Activated naive CD4-positive, alpha-beta T cell treated with anti-CD3 and anti-CD28 coated beads, Interleukin-2, amount 50 U/mL, for 72 hours (primary cell): ENCODE data around the gene TBX1. TPM values are rescaled to one million over a fixed set of nuclear protein-coding genes. Genes with fewer than 3 reads are reported as not detected.

Experiments used
- ATAC-seq, 2 donors: fragments of 150-1000 bp; cut with Tn5 transposase; 2 replicates each; pipeline ENCODE4 v1.10.0; 2021; ENCODE audit warnings: mild to moderate bottlenecking in 2 of 2, moderate library complexity in 2 of 2
- DNase-seq, 2 donors: peaks; one replicate each; pipeline ENCODE4 v3.0.0; 2021 to 2022; ENCODE audit warnings: low spot score in 2 of 2
- H3K27ac Mint-ChIP-seq, 2 donors: one replicate each; pipeline ENCODE4 v1.8.0; 2022; ENCODE audit warnings: mild to moderate bottlenecking in 2 of 2, mixed read lengths in 2 of 2
- H3K36me3 Mint-ChIP-seq, 2 donors: one replicate each; pipeline ENCODE4 v1.8.0; 2022; ENCODE audit warnings: mixed read lengths in 2 of 2
- H3K9me3 Mint-ChIP-seq, 2 donors: one replicate each; pipeline ENCODE4 v1.8.0; 2022; ENCODE audit warnings: mixed read lengths in 2 of 2
- total RNA-seq, 2 donors: library from RNA; stranded (reverse); gene quantifications; one replicate each; pipeline ENCODE4 v1.2.3, GENCODE V29; 2022

Gene TBX1
- total RNA-seq, 2 donors from 2014 or later: not detected

DNA sequence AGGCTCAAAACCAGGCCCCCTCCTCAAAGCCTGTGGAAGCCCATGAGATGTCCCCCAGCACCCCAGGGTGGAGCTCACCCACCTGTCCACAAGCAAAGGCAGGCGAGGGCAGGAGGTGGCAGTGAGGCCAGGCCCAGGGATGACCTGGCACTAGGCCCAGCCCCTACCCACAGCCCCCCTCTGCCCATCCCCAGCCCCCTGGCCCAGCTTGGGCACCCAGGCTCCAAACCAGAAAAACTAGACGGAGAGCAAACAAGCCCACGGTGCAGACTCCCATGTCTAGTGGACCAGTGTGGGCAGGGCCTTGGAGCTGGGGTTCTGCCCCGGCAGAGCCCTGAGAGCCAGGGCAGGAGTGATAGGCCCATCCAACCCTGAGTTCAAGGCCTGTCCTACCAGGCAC lies 16.9 kb upstream of the TBX1 start:
- Mint-ChIP-seq H3K9me3 (no peaks in the 10 kb centered on the region), H3K27ac (no peak overlapping the region)
- ATAC-seq: no peak

DNA sequence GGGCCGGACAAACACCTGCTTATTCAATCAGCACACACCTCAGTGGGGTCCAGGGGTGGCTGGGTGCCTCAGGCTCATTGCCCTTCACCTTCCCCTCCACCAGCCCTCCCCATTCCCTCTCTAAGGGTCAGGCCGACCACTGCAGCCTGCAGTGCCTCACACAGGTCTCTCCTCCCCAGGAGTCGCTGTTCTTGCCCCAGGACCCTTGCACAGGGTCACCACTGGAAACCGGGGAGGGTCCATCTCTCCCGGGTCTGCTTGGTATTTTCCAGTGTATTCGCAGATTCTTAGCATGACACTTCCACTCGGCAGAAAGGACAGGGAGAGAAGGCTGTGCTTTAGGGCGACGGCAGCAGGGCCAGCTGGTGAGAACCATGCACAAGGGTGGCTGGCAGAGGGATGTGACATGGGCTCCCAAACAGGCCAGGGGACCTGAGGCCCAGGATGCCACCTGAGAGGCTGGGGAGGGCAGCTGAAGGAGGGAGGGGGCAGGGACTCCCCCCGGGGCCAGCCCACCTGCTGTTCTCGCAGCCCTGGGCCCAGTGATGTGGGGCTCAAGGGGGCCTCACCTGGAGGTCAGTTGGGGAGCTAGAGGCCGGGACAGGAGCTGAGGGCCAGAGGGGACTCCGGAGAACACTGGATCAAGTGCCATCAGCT lies 16.1 kb upstream of the TBX1 start:
- no peak for DNase-seq
- Mint-ChIP-seq H3K27ac (no peak overlapping the region), H3K9me3 (no peaks in the 10 kb centered on the region), H3K36me3 (no peaks in the 10 kb centered on the region)
- ATAC-seq: no peak

More for the DNA sequence above, 16.9 kb upstream of the TBX1 start:
- no peaks in the 10 kb centered on the region for H3K36me3 Mint-ChIP-seq
- no peak for DNase-seq

DNA sequence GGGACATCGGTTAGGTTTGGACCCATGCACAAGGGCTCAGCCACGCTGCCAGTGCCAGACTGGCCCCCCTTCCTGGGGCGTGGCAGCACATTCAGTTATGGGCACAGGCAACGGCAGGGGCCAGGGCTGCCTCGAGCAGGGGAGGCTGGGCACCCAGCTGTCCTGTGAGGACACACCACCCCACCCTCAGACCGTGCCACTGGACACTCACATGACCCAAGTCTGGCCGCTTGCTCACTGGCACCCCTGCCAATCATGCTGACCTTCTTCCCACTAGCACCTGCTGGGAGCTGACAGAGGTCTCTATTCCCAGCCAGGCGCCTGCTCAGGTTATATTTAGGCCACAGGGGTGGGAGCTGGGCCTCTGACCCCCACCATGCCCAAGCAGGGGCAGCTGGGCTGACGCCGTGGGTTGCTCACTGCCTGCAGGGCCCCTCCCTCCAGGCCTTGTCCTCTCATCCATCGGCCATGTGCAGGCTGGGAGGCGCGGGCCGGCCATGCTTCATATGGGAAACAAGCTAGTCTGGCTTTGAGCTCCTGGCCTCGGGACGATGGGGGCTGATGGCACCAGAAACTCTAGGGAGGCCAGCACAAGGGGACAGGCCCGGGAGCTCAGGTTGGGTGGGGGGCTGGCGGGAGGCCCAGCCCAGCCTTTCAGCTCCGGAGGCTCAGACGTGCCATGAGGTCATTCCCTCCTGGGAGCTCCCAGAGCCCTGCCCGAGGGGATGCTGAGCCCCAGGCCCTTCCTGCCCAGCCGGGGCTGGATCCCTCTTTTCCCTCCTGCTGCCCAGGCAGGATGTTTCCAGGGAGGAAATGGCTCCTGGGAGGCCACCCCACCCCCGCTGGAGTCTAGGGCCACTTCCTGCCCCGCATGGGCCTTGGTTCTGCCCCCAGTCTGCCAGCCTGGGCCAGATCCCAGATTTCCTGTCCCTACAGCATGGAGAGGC lies 15.2 kb upstream of the TBX1 start:
- DNase-seq: no peak
- no peak for ATAC-seq
- Mint-ChIP-seq H3K36me3 (no peaks in the 10 kb centered on the region), H3K27ac (no peak overlapping the region), H3K9me3 (no peaks in the 10 kb centered on the region)

DNA sequence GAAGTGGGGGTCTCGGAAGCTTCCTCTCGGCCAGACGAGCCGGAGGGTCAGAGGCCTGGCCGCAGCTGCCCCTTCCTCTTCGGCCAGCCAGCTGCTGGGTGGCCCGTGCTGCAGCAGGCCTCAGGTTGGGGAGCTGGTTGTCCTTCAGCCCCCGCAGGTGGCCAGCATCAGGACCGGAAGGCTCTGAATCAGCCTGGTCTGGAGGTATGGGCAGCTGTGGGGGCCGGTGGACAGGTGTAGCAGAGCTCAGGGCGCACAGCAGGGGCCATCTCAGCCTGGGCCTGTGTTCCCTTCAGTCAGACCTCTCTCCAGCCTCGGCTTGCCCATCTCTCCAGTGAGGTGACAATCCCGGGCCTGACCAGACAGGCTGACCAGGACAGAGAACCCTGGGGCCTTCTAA lies 13.9 kb upstream of the TBX1 start:
- no peak overlapping the region for H3K27ac Mint-ChIP-seq
- no peaks in the 10 kb centered on the region for H3K36me3 Mint-ChIP-seq
- DNase-seq (no peak), ATAC-seq (no peak)
- no peaks in the 10 kb centered on the region for H3K9me3 Mint-ChIP-seq

DNA sequence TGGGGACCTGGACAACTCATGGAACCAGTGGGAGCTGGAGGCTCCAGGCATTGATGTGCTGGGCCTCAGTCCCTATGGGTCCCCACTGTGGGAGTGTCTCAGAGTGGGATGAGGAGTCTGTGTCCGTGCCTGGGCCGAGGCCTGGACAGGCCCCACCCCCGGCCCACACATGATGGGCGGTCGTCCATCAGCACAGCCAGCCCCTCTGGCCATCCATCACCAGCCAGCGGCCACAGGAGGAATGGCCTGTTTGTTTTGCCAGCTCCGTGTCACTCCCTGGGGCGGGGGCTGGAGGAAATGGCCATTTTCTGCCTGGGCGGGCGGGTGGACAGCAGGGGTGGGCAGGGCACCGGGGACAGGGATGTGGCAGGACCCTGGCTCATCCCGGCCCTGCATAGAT lies 13.0 kb upstream of the TBX1 start:
- ATAC-seq: no peak
- no peak overlapping the region for H3K27ac Mint-ChIP-seq
- H3K36me3 Mint-ChIP-seq: no peaks in the 10 kb centered on the region
- no peaks in the 10 kb centered on the region for H3K9me3 Mint-ChIP-seq
- DNase-seq: no peak

DNA sequence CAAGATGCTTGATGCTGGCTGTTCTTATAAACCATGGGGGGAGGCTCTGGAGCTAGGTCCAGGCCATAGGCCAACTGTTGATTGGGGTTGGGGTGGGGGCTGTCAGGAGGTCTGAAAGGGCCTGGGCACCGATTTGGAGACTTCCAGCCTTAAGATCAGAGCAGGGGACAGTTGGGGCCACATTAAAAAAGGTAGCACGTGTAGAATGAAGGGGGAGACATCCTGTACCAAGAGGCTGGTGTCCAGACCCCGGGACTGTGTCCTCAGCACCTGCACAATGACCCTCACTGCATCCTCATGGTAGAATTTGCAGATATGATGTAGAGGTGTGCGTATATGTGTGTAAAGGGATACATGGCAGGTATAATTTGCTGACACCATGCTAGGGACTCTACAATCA lies 12.4 kb upstream of the TBX1 start:
- DNase-seq (no peak), ATAC-seq (no peak)
- H3K9me3 Mint-ChIP-seq: no peaks in the 10 kb centered on the region
- no peaks in the 10 kb centered on the region for H3K36me3 Mint-ChIP-seq
- no peak overlapping the region for H3K27ac Mint-ChIP-seq

DNA sequence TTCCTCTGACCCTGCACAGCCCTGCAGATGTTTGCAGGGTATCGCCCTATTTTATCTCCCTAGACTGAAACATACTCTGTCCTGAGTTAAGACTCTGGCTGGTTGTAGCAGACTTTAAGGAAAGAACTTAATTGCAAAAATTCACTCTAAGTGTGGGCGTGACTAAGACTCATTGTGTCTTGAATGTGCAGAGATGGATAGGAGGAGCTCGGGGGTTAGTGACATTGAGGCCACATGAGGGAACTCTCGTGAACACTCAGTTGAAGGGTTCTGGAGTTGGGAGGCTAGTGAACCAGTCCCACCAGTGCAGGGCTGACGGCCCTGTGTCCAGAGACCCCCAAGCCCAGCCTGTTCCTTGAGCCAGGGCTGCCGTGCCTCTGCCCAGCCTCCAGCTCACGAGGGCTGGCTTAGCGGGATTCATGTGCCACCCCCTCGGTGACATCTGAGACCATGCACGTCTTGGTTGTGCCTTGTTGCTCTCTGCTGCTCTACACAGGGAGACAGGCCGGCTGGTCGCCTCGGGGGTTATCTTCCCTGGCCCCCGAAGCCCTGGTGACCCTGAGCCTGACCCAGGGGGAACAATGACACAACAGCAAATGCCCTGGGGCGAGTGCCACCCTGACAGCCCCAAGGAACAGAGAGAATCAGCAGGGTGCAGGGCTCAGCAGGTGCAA lies 11.4 kb upstream of the TBX1 start:
- Mint-ChIP-seq H3K9me3 (no peaks in the 10 kb centered on the region), H3K27ac (no peak overlapping the region), H3K36me3 (no peaks in the 10 kb centered on the region)
- no peak for DNase-seq
- ATAC-seq: no peak

DNA sequence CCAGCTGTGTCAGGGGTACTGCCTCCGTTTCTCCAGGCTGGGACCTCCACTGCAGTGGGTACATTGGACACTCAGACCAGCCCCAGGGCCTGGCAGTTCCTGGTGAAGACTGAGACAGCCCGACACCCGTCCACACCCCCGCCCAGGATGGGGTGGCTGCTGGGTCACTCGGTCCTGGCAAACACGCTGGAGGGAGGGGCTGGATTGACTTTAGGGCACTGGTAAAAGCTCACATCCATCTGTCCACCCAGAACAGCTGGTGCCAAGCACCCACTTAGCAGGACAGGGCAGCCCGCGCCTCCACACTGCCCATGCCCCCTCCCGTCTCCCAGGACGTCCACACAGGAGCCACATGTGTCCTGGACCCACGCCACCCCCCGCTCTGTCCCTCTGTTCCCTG lies 10.7 kb upstream of the TBX1 start:
- DNase-seq: no peak
- H3K36me3 Mint-ChIP-seq: no peaks in the 10 kb centered on the region
- ATAC-seq: no peak
- no peaks in the 10 kb centered on the region for H3K9me3 Mint-ChIP-seq
- no peak overlapping the region for H3K27ac Mint-ChIP-seq

DNA sequence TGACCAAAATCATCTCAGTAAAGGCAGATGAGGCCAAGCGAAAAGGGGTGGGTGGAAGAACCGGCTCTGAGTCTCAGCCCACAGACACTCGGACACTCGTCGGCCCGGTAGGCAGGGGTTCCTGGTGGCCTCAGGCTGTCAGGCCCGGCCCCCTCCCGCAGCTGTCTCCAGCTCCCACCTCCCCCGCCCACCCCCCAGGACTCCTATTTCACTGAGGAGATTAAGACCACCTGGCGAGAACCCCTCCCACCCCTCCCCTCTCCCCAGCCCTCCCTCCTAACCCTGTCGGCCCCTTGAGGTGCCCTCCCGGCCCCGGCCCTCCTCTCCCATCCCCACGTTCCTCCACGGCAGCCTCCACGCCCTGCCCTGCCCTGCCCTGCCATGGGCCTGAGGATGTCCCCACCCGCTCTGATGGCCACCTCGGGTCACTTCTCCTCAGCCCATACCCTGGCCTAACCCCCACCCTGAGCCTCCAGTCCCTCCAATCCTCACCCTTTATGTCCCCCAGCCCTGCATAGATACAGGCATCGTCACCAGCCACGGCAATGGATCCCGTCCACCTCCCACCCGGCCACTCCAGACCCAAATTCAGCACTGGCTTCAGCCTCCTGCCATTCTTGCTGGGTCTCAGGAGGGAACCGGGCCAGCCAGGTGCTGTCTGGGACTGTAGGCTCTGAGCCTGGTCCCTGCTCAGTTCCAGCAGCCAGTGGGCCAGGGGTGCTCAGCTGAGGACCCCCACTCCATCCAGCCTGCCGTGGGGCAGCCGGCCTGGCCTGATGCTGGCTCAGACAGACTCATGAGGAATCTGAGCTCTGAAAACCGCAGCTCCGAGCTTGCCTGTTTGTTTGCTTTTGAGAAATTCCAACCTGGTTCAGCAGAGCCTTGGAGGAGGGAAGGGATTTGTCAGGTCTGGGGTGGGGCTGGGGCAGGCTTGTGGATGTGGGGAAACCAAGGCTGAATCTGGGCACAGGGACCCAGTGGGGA lies 9.8 kb upstream of the TBX1 start:
- Mint-ChIP-seq H3K27ac (no peak overlapping the region), H3K9me3 (no peaks in the 10 kb centered on the region), H3K36me3 (no peaks in the 10 kb centered on the region)
- ATAC-seq (no peak), DNase-seq (no peak)

DNA sequence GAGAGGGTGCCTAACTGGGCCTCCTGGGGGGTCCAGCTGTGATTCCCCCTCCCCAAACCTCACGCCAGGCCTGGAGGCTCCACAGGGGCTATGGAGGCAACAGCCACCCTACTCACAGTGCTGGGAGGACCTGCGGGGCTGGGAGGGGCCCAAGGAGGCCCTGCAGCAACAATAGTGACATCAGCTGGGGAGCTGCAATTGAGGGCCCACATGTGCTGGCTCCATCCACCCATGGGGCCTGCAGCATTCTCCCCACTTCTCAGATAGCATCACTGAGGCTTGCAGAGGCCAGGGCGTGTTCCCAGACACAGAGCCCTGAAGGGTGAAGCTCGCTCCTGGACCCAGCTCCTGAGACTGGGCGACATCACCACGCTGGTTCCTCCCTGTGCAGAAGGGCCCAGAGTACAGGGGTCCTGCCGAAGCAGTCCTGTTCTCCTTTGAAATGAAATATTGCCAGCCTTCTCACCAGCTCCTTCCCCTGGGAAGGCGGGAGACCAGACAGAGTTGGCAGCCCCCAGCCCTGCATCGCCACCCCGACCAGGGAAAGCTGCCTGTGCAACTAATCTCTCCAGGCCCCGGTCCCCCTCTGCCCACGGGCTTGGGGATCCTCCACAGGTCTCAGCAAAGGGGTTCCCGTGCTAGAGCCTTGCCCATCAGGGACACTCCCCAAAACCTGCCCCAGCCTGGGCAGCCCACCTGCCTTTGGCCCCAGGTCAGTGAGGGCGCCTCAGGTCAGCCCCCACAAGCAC lies 8.9 kb upstream of the TBX1 start:
- H3K36me3 Mint-ChIP-seq: no peaks in the 10 kb centered on the region
- H3K9me3 Mint-ChIP-seq: no peaks in the 10 kb centered on the region
- H3K27ac Mint-ChIP-seq: no peak overlapping the region
- no peak for DNase-seq
- no peak for ATAC-seq

DNA sequence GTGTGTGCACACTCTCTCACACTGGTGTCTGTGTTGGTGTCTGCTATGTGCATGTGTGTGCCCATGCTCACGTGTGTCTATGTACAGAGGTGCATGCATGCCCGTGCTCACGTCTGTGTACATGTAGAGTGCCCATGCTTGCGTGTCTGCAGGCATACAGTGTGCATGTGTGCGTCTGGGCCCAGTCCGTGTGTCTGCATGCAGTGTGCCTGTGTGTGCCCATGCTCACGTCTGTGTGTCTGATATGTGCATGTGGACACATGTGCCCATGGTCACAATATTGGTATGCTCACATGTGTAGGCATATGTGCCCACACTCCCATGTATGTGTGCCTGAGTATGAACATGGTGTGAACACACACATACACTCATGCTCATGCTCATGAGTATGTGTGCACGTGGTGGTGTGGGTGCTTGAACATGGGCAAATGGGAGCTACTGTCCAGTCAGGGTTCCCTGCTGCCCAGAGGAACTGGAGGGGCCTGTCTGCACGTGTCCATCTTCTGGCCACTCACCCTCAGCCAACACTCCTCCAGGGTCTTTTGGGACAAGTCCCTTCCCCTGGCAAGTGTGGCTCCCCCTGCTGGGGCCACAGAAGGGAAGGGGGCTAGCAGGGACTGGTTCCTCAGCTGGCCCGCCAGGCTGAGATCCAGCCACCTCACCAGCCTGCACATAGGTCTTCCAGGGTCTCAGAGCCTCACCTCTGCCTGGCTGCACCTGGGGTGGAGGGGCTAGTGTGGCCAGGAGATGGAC lies 7.3 kb upstream of the TBX1 start:
- Mint-ChIP-seq H3K36me3 (no peaks in the 10 kb centered on the region), H3K9me3 (no peaks in the 10 kb centered on the region), H3K27ac (no peak overlapping the region)
- no peak for ATAC-seq
- DNase-seq: no peak

DNA sequence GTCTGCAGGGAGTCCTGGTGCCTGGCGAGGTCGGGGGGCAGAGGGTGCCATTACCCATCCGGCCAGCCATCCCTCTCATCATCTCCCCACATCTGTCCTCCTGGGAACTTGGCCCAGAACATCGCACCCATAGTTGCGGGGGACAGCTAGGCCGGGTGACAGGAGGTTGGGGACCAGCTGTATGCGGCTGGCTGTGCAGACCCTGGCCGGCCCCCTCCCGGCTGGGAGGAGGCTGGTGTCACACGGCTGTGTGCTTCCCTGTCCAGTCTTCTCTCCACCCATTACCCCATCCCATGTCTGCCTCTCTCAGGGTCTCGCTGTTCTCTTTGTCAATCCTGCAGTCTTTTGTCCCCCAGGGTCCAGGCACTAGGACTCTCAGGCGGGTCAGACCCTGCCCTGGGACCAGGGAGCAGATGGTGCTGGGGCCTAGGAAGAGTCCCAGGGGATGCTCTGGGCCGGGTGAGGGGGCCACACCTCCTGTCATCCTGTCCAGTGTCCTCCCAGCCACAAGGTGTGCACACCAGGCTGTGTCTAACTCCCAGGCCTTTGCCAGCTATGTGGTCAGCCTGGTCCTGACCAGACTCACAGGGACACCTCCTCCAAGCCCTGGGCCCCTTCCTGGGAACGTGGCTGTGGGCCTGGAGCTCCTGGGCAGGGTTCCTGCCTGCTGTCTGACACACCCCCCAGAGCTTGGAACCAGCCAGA lies 6.4 kb upstream of the TBX1 start:
- no peak for DNase-seq
- no peaks in the 10 kb centered on the region for H3K36me3 Mint-ChIP-seq
- ATAC-seq: no peak
- H3K27ac Mint-ChIP-seq: no peak overlapping the region
- no peaks in the 10 kb centered on the region for H3K9me3 Mint-ChIP-seq

DNA sequence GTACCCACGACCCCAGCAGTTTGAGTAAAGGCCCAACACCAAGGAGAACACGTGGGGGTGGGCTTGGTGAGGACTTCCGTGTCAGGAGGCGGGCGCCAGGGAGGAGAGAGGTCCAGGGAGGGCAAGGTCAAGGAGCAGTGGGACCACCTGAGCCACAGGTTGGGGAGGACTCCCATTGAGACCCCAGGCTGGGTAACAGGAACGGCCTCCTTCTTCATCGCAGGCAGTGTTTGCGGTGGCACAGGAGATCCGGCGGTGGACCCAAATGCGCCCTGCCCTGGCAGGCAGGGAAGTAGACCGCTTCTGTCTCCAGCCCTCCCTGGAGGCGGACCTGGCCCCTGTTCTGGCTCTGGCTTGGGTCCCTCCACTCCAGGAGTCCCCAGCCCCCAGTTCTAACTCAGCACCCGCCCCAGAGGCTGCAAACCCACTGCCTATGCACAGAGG lies 5.9 kb upstream of the TBX1 start:
- no peak overlapping the region for H3K27ac Mint-ChIP-seq
- H3K9me3 Mint-ChIP-seq: no peaks in the 10 kb centered on the region
- peaks cover 3% of the 10 kb centered on the region in 2 donors for H3K36me3 Mint-ChIP-seq
- DNase-seq: no peak
- ATAC-seq: no peak

DNA sequence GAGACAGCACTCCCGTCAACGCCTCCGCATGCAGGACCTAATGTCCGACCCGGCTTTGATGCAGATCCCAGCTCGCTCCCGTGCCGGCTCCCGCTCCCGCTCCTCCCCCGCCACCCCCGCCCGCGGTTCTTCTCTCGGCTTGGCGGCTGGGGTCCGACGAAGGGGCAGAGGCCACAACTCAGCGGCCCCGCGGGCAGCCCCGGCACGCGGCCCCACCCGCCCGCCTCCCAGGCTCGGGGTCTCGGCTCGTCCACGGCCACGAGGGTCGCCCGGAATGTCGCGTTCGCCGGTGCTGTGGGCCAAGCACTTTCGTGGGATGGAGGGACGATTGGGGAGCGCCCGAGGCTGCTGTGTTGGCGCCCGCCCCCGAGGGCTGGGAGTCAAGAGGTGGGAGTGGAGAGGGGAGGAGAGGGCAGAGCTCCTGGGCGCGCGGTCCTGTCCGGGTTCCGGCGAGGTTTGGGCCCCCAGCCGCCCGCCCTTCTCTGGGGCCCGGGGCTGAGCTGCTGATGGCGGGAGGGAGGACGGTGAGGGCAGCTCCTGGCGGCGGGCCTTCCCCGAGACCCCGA lies 5.3 kb upstream of the TBX1 start:
- no peaks in the 10 kb centered on the region for H3K9me3 Mint-ChIP-seq
- peaks cover 8% of the 10 kb centered on the region in 2 donors for H3K36me3 Mint-ChIP-seq
- ATAC-seq (no peak), DNase-seq (no peak)
- H3K27ac Mint-ChIP-seq: no peak overlapping the region
